ENCODE measurements around the gene LYPD6.
"Not testable (repeated sequence)": the region's sequence is repeated elsewhere in the genome, so short reads cannot be mapped to it uniquely, and the experiment has no call there.

LYPD6 gene, protein sequence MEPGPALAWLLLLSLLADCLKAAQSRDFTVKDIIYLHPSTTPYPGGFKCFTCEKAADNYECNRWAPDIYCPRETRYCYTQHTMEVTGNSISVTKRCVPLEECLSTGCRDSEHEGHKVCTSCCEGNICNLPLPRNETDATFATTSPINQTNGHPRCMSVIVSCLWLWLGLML

DNA sequence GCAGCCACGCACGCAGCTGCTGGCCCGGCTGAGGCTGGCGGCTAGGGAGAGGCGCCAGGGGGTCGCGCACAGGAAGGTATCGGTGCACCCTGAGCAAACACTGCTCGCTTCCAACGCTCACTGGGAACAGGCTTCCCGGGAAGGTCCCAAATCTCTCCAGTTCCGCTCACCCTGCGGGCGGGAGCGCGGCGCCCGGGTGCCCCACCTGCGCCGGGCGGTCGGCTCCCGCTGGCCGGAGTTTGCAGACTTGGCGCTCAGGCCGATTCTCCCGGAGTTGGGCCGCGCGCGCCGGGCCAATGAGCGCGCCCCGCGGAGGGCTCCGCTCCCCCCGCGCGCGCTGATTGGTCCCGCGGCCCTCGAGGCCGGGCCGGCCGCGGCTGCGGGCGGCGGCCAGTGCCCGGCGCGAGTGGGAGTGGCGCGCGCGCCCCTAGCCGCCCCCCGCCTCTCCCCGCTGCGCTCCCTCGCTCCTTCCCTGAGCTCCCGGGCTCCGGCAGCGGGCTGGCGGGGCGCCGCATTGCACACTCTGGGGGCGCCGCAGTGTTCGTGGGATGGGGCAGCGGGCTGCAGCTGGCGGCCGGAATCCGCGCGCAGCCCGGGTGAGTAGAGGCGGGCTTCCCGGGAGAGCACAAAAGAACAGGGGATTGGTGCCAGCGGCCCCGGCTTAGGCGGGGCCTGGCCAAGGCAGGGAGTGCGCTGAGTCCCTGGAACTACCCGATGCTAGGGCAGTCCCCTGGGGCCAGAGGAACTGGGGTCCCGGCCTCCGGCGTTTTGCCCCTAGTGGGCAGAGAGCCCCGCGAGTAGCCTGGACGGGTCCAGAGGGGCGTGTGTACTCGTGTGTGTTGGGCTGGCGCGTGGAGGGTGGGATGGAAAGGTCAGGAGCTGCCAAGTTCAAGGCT lies at the start of gene LYPD6:
Gene LYPD6, plus strand, starts transcription at position 461 of the 896 bp plus-strand sequence. CDS start 107,122 bp downstream, outside the sequence.
- peak; percentile 32 for DNase-seq

DNA sequence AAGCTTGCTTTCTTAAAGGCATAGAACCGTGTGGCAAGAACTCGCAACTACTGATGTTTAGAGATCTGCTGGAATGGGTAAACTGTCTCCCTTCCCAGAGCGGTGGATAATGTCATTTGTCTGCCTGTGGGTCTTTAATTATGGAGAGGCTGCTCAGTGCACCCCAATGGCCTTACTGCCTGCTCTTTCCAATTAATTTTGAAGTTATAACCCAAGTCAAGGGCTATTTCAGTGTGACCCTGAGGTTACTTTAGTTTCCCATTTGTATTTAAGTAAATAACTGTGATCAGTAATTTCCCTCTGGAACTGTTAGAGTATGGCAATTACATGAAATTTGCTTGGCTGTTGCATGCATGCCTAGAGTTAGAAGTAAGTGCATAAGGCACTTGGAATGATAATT lies 48.9 kb upstream of the LYPD6 start:
- DNase-seq, result no peak

DNA sequence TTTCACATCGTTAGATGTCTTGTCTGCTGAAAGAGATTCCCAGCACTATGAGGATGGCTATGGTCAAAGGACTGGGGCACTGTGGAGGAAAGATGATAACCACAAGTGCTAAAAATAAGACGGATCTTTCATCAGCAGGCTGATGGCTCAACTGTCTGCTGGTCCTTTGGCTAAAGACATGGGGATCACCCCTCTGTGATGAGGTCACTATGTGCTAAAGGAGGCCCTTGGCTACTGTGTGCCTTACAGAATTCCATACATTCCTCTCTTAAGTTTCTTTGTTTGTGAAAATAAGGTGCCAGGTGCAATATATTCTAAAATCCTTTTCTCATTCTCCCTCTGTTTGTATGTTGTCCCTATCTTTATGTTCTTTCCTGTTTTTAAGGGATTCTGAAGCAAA lies 39.7 kb upstream of the LYPD6 start:
- no peak for DNase-seq

DNA sequence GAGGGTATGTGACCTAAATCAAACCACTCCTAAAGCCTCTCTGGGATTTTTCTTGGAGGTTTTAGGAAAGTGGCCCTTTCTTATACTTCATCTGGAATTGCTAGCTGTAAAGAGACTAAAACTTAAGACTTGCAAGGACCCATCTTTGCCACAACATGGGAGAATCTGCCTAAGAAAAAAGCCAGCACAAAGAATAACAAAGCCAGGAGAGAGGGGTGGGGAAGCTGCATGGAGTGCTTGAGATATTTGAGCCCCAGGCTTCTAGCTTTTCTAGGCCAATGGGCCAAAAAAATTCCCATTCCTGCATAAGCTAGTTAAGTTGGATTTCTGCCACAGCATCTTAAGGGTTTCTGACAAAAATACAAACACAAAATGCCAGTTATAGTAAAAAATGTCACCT lies 38.5 kb upstream of the LYPD6 start:
- no peak for DNase-seq

DNA sequence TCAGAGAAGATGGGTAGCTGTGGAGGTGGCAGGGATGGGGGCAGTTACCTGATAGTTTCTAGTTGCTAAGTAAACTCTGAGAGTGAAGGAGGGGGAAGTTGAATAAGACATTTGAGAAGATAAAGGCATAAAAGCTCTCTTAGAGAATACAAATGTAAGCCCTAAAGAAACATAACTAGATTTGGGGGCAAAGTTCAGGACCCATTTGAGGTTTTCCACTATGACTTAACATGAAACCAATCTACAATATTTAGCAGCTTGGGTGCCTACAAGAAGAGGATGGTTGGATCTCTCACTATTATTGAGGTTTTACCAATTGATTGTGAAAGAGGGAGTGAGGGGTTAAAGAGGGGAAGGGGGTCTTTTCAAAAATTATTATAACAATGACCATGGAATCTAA lies 34.4 kb upstream of the LYPD6 start:
- DNase-seq, result no peak

DNA sequence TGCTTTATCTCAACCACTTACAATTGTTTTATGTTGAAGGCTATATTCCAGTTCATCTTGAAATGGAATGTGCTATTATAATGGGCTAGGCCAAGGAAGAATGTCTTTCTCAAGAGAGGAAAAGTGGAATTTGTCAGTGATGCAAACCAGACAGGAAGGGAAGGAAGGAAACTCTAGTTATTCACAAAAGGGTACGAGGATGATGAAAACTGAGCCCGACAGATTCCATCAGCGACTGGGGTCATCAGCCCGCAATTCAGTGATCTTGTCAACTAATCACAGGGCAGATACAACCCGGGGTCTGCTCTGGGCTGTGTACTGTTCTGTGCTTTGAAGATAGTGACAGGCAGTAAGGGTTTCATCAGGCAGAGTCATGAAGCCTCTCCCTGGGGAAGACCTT lies 23.4 kb upstream of the LYPD6 start:
- no peak for DNase-seq

DNA sequence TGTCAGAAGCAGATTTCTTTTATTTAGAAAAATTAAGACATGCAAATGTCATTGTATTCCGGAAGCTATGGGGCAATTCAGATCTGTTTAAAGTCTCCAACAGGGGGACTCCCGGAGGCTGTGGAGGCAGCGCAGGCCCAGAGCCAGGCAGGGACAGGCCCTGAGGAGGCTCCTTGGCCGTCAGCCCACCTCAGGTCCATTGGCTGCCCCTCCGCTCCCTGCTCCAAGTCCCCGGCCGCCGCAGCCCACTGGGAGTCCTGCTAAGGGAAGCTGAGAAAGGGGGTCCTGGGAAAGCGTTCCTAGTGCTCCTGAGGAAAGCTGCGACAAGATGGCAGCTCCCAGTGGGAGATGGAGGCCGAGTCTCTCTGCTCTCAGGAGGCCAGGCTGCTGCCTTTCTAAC lies 20.0 kb upstream of the LYPD6 start:
- DNase-seq, result no peak

DNA sequence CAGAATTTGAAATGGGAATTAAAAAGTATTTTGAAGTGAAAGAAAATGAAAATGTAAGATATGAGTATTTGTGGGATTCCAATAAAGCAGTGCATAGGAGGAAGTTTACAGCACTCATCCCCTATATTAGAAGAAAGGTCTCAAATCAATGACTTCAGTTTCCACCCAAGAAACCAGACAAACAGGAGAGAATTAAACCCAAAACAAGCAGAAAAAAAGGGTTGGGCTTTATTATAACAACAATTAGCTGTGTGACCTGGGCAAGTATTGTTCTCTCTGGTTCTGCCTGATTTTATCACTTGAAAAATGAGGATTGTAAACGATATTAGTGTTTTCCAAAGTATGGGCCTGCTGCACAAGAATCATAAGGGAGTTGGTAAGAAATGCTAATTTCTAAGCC lies 18.3 kb upstream of the LYPD6 start:
- DNase-seq, result no peak

DNA sequence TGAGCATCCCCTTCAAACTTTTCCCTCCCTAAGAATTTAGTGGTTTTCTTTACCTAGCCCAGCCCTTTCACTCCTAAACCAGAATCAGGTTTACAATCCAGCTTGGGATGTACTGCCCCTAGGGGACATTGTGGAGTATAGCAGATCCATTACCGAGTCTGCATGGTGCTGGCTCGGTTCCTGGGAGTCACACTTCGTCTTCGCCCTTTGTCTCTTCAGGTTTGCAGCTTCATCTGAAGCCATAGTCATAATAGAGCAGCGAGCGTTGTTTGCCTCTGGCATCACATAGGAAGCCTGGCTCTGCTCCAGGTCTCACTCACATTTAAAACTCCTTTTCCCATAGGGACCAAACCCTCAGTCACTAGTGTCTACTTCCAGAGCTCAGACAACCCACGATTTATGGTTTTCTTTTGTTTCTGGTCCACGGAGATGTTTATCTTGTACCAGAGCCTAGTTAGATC lies 16.8 kb upstream of the LYPD6 start:
- DNase-seq, result no peak

DNA sequence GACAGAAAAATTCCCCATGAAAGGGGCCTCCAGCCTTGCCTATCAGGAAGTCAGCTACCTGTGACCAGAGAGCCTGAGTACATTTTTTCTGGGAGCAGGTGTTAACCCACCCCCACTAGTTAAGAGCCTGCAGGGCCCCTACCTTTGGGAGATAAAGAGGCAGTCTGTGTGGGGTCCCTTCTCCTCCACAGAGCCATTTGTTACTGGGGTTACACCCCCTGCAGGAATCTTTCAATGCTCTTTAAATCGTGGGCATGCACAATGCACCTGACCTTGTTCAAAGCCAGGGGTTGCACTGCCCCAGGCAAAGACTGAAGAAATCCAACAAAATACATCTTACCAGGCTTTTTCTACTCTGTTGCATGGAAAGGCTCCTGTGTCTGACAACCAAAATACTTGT lies 15.7 kb upstream of the LYPD6 start:
- DNase-seq, result no peak

DNA sequence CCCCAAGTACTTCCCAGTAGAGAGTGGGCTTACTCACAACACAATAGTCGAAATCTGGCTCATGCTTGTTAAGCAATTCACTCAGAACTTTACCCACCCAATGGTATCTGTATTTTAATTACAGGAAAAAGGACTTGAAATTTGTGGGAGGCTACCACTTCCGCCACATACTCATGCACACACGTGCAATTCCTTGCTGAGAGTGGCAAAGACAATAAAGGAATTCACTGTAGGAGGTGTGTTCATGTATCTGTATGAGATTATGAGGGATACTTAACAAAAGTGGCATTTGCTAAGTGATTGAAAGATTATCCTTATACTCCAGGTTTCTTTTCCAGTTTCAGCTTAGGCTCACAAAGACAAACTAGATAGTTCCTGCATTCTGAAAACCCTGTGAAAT lies 14.9 kb upstream of the LYPD6 start:
- DNase-seq, result no peak

DNA sequence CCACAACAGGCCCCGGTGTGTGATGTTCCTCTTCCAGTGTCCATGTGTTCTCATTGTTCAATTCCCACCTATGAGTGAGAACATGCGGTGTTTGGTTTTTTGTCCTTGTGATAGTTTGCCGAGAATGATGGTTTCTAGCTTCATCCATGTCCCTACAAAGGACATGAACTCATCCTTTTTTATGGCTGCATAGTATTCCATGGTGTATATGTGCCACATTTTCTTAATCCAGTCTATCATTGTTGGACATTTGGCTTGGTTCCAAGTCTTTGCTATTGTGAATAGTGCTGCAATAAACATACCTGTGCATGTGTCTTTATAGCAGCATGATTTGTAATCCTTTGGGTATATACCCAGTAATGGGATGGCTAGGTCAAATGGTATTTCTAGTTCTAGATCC lies 11.8 kb upstream of the LYPD6 start:
- not testable (repeated sequence) for DNase-seq

DNA sequence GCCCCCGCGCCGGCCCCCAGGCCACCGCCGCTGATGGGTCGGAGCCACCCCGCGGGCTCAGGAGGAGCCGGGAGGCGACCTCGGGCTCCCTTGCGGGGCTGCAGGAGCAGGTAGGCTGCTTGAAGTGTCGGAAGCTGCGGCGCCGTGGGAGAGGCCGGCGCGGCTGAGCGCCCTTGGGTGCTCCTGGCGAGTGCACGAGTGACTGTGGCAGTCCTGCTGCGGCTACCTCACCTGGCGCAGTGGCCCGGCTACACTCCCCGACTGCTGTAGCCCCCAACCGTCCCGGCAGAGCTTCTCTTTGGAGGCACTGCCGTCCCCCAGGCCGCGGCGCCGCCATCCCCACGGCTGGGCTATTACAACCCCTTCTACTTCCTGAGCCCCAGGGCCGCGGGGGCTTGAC lies 10.0 kb upstream of the LYPD6 start:
- no peak for DNase-seq

DNA sequence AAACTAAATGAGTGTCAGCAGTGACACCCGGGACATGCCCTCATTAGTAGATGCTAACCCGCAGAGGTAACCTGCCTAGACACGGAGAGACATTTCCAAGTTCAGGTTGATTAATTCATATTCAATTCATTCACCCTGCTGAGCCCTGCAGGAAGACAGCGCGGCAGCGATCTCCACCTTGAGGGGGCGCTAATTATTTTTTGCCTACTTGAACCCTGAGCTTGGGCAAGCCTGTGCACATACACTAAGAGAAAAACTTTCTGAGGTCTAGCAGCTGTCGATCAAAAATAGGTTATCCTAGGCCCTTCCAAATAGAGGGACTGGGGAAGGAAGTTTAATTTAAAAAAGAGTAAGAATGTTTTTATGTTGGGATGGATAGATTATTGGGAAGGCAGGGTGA lies 1.3 kb upstream of the LYPD6 start:
- DNase-seq, result no peak

DNA sequence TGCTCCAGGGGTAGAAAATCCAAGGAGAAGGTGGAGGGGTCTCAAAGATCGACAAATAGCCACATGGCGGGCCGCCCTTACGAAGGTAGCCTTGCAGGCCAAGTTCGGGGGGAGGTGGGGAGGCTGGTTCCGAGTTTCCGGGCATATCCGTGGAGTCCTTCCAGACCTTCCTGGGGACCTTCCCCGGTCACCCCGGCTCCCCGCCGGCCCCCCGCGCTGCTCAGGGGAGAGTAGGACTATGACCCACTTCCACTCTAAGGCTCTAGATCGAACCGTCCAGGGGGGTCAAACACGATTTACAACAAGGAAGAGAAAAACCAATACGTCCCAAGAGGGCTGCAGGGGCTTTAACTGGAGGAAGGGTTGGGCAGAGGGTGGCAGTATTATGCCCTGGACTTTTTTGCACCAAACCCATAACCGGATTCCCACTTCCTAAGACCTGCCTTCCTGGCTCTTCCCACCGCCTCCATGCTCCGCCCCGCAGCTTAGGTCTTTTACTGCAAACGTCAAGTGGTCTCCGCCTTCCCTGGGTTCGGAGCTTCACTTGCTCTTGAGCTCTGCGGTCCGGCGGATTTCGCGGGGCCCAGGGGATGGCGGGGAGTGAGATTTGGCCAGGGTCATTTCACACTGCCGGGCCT lies 779 bp upstream of the LYPD6 start:
- peak; percentile 5 for DNase-seq

DNA sequence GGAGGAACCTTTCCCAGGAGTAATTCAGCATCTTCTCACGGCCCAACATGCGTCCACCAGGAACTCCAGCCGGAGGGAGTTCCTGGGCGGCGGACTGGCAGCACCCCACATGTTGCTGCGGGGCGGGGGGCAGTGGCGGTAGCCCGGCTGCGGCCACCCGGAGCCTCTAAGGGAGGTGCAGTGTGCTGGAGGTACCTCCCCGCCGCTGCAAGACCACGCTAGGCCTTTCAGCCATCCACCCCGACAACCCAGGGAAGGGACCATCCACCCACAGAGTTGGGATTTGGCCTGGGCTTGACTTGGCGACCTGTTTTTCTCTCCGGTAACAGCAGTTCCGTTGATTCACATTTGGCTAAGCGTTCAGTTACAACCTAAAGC lies 625 bp downstream of the LYPD6 start:
- no peak for DNase-seq

DNA sequence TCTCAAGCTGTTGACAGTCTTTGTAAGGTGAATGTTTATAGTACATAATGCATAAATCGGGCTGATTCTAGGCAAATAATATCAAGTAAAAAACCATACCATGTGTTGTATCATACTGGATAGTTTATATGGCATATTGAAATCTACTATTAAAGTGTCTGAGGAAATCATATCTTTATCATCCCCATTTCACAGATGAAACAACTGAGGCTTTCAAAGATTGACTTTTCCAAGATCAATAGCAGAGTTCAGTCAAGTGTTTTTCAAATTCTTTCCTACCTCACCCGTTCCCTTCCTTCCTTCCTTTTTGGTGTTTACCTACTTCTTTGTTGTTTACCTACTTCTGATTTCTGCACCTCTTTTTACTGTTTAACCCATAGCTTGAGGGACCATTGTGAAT lies 2.0 kb downstream of the LYPD6 start:
- no peak for DNase-seq

DNA sequence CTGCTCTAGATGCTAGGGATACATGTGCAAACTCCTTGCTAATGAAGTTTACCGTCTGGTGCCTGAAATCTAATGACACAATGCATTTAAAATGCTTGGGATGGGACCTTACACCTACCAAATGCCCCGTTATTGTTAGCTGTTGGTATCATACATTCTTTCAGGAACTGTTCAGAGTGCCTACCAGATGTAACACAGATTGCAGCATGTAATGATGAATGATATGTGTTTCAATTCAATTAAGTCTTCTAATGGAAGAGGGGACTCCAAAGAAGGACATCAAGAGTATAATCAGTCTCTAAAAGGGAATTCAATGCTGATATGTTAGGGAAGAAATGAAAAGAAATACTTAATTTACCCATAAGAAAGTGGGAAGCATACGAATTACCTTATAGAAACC lies 3.2 kb downstream of the LYPD6 start:
- no peak for DNase-seq

DNA sequence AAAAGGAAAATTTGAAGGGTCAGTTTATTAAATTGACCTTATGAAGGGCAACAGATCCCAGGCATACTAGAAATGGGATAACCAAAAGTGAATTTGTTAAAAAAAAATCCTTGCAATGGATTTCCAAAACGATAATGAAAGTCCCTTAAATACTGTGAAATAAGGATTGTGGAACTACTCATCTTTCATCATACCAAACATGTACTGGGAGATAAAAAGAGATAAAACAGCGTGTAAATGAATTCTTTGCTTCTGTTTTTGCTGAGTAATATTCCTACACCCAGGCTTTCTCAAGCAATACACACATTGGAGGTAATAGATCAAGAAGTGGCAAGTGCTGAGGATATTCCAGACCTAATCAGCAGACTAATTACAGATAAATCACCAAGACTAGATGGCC lies 3.8 kb downstream of the LYPD6 start:
- no peak for DNase-seq

DNA sequence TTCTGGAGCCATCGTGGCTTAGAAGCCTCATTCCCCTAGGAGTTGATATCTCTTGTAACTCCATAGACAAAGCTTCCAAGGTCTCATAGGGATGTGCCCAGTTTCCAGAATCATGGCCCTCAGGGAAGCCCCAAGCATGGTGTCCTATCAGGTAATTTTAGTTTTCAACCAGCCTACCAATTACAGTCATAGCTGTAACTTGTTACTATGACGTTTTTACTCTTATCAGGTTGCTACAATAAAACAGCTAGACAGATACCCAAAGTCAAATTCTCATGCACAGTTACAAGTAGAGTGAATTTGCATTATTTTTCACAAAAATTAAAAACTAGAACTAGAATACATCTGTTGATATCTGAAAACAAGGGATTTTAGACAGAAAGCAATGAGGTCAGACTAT lies 8.9 kb downstream of the LYPD6 start:
- no peak for DNase-seq

DNA sequence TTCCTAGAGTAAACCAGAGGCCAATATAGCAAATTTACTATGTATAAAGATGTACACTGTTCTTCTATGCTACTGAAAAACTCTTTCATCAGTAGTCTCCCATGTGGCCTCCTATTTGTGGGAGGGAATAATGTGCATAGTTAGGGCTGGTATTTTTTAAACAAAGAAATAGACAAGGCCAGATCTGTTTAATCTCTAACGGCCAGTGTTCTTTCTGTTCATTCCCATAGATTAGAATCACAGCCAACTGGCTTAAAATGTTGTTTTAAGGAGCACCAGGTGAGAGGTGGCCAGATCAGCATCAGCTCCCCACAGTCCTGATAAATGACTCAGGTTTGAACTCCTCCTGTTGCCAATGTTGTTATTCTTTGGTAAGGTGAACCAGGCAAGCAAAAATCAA lies 12.1 kb downstream of the LYPD6 start:
- DNase-seq, result no peak

DNA sequence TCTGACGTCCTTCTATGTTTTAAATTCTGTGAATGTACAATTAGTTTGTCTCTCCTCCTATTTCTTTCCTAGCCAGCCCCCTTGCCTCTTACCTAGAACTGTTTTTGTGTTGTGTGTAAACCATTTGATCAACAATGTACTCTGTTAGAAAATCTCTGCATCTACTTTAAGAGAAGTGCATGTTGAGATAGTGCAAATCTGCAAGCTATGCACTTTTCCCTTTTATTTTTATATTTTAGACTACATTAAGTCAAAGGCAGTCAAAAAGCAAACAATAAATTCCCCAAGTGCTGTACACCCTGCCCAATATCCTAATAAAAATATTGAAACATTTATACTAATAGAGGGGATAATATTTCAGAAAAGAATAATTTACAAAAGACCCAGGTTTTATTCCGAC lies 13.7 kb downstream of the LYPD6 start:
- DNase-seq, result no peak

DNA sequence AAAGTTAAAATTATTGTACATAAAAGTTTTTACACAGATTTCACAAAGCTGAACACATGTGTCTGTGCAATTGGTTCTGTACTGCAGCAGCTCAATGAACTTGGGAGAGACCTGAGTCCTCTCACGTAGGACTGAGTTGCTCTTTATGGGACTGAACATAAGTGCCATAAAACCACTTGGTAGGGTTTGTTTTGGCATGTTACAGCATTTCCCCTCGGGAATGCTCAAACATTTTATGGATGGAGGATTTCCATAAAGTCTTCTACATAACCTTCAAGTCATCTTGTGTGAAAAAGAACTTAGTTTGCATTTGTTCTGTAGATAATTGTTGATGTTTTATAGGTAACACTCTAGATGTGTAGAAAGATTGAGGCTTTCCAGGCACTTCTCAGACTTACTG lies 15.9 kb downstream of the LYPD6 start:
- no peak for DNase-seq

DNA sequence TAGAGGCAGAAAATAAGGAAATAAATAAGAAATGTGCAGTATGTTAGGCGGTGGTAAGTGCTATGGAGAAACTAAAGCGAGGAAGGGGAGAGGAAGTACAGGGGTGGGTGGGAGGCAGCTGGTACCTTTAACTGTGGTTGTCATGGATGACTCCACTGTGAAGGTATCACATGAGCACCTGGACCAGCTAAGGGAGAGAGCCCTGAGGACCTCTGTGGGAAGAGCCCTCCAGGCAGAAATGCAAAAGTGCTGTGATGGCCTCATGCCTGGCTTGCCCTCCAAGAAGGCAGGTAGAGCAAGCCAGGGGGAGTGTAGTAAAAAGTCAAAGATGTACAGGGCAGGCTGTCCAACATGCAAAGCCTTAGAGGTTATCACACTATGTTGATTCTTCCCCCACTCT lies 17.9 kb downstream of the LYPD6 start:
- no peak for DNase-seq

Data from NCI-H524 treated with DMSO at 0.1 percent for 48 hours (cell line).